PC-3 (cell line): Measurements from ENCODE around the gene HOXD1. TPM values are rescaled to one million over a fixed set of nuclear protein-coding genes. Genes with fewer than 3 reads are reported as not detected.

Experiments used
- ATAC-seq: fragments of 200-7000 bp; cut with Tn5 transposase; 2 replicates; pipeline ENCODE4 v1.9.1; 2020; ENCODE audit warnings: mild to moderate bottlenecking, moderate library complexity
- BruUV-seq: library from RNA; stranded (reverse); fragments of 400-500 nt; replicated peaks from 2 replicates; lab custom pipeline; 2021; lab: Mats Ljungman, UMichigan
- CTCF ChIA-PET: fragments of 300-600 bp; sonication (Branson Sonifier 250); formaldehyde crosslinking; loops from one replicate; lab custom pipeline; 2022; ENCODE audit warnings: antibody characterized with exemption; lab: Charles Lee
- POLR2A ChIA-PET: fragments of 300-600 bp; sonication (Branson Sonifier 250); formaldehyde crosslinking; loops from one replicate; lab custom pipeline; 2022; ENCODE audit warnings: antibody characterized with exemption; ENCODE audit not compliant: unreplicated experiment; lab: Charles Lee
- DNase-seq: peaks from one replicate; pipeline ENCODE4 v3.0.0-alpha.2; 2015
- H2AFZ ChIP-seq: fragments of 300-600 bp; sonication (generic); 2 replicates; pipeline ENCODE4 v1.6.0; 2016; ENCODE audit warnings: antibody characterized with exemption, low read length
- H3F3A ChIP-seq: fragments of 300-600 bp; sonication (generic); one replicate; pipeline ENCODE4 v1.6.0; 2017; ENCODE audit warnings: antibody characterized with exemption, low read length, control low read depth, mild to moderate bottlenecking; ENCODE audit not compliant: unreplicated experiment
- H3K27ac ChIP-seq: fragments of 300-600 bp; sonication (generic); 2 replicates; pipeline ENCODE4 v1.5.1; 2016; ENCODE audit warnings: mild to moderate bottlenecking, low read length
- H3K27me3 ChIP-seq: fragments of 300-600 bp; sonication (generic); 2 replicates; pipeline ENCODE4 v1.6.1; 2016; ENCODE audit warnings: low read length, mixed read lengths
- H3K36me3 ChIP-seq: fragments of 300-600 bp; sonication (generic); 2 replicates; pipeline ENCODE4 v1.6.1; 2016; ENCODE audit warnings: low read depth, mixed run types, low read length, mixed read lengths
- H3K4me1 ChIP-seq: fragments of 300-600 bp; sonication (generic); 2 replicates; pipeline ENCODE4 v1.5.1; 2016; ENCODE audit warnings: low read length; ENCODE audit not compliant: insufficient read depth
- H3K4me2 ChIP-seq: fragments of 300-600 bp; sonication (generic); 2 replicates; pipeline ENCODE4 v1.6.0; 2016; ENCODE audit warnings: low read length
- H3K4me3 ChIP-seq: fragments of 300-600 bp; sonication (generic); 2 replicates; pipeline ENCODE4 v1.5.1; 2016; ENCODE audit warnings: mild to moderate bottlenecking, low read length, mixed read lengths
- H3K79me2 ChIP-seq: fragments of 300-600 bp; sonication (generic); 2 replicates; pipeline ENCODE4 v1.6.1; 2017; ENCODE audit warnings: low read length, mixed read lengths
- H3K9ac ChIP-seq: fragments of 300-600 bp; sonication (generic); 2 replicates; pipeline ENCODE4 v1.6.0; 2016; ENCODE audit warnings: mild to moderate bottlenecking, low read length
- H3K9me2 ChIP-seq: fragments of 300-600 bp; sonication (generic); replicated peaks from 2 replicates; pipeline ENCODE4 v1.6.1; 2016; ENCODE audit warnings: mixed run types, low read length, mixed read lengths
- H3K9me3 ChIP-seq: fragments of 300-600 bp; sonication (generic); 2 replicates; pipeline ENCODE4 v1.6.1; 2016; ENCODE audit warnings: low read length, mixed read lengths
- H4K20me1 ChIP-seq: fragments of 300-600 bp; sonication (generic); 2 replicates; pipeline ENCODE4 v1.6.1; 2016; ENCODE audit warnings: low read length, mixed read lengths
- EZH2 ChIP-seq: fragments of 300-600 bp; sonication (generic); IDR thresholded peaks from one replicate; pipeline ENCODE4 v1.6.1; 2017; ENCODE audit warnings: antibody characterized with exemption, mild to moderate bottlenecking, low read length; ENCODE audit not compliant: unreplicated experiment
- EZH2phosphoT487 ChIP-seq: fragments of 300-600 bp; sonication (generic); IDR thresholded peaks from 2 replicates; pipeline ENCODE4 v1.6.1; 2018; ENCODE audit warnings: mild to moderate bottlenecking, antibody characterized with exemption, low read length, borderline replicate concordance
- intact Hi-C: fragments of 100-400 bp; cut with micrococcal nuclease; formaldehyde crosslinking; loops from 2 replicates; pipeline ENCODE4 v1.9.0; 2023
- total RNA-seq: library from RNA; depleted of rRNA; stranded (reverse); fragments of >200 nt; gene quantifications from 2 replicates; pipeline ENCODE4 v1.2.3, GENCODE V29; 2014
- TF ChIP-seq, protein P1 (sequence below): fragments of 300-600 bp; sonication (generic); conservative IDR thresholded peaks from 2 replicates; pipeline ENCODE4 v1.5.1; 2017; ENCODE audit warnings: antibody characterized with exemption, low read depth, mild to moderate bottlenecking, low read length

Gene HOXD1
- total RNA-seq, 1 experiment from 2014 or later, result not detected

DNA sequence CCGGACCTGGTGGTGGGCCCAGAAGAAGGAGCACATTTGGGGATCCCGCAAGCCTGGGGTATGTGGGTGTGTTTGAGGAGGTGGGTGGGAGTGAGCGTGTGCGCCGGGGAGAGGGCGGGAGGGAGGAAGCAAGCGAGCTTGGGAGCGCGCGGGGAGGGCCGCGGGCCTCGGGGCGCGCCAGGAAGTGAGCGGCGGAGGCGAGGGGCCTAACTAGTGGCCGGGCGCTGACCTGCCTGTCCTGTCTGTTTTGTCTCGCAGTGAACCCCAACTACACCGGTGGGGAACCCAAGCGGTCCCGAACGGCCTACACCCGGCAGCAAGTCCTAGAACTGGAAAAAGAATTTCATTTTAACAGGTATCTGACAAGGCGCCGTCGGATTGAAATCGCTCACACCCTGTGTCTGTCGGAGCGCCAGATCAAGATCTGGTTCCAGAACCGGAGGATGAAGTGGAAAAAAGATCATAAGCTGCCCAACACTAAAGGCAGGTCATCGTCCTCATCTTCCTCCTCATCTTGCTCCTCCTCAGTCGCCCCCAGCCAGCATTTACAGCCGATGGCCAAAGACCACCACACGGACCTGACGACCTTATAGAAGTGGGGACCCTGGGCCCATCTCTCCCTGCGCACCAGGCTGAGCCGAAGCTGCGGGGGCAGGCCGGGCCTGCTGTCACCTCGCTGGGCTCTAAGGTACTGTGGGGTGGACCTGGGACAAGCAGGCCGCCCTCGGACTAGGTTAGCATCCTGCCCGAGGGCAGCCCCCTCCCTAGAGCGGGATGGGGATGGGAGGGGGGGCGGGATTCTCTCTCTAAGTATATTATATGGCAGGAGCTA, 35.9 kb upstream of the HOXD1 start:
- Histone ChIP-seq H2AFZ (no peak overlapping the region), H3K36me3 (no peaks in the 10 kb centered on the region), H3K79me2 (no peaks in the 10 kb centered on the region), H3K27ac (no peak overlapping the region), H3K9me3 (no peaks in the 10 kb centered on the region), H3K4me2 (no peak overlapping the region), H3K9ac (no peak overlapping the region), H3F3A (no peaks in the 10 kb centered on the region), H3K4me3 (no peak overlapping the region), H4K20me1 (no peaks in the 10 kb centered on the region), H3K4me1 (no peaks in the 10 kb centered on the region), H3K27me3 (no peaks in the 10 kb centered on the region), H3K9me2 (no peaks in the 10 kb centered on the region)
- no TSS peak for BruUV-seq
- intact Hi-C loops, result no loop called here
- TF ChIP-seq, protein P1, sequence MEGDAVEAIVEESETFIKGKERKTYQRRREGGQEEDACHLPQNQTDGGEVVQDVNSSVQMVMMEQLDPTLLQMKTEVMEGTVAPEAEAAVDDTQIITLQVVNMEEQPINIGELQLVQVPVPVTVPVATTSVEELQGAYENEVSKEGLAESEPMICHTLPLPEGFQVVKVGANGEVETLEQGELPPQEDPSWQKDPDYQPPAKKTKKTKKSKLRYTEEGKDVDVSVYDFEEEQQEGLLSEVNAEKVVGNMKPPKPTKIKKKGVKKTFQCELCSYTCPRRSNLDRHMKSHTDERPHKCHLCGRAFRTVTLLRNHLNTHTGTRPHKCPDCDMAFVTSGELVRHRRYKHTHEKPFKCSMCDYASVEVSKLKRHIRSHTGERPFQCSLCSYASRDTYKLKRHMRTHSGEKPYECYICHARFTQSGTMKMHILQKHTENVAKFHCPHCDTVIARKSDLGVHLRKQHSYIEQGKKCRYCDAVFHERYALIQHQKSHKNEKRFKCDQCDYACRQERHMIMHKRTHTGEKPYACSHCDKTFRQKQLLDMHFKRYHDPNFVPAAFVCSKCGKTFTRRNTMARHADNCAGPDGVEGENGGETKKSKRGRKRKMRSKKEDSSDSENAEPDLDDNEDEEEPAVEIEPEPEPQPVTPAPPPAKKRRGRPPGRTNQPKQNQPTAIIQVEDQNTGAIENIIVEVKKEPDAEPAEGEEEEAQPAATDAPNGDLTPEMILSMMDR, result no peak
- TF ChIP-seq EZH2, result no peak
- TF ChIP-seq EZH2phosphoT487, result no peak
- ChIA-PET CTCF (no interaction called here), POLR2A (no interaction called here)
- DNase-seq (no peak), ATAC-seq (no peak)

DNA sequence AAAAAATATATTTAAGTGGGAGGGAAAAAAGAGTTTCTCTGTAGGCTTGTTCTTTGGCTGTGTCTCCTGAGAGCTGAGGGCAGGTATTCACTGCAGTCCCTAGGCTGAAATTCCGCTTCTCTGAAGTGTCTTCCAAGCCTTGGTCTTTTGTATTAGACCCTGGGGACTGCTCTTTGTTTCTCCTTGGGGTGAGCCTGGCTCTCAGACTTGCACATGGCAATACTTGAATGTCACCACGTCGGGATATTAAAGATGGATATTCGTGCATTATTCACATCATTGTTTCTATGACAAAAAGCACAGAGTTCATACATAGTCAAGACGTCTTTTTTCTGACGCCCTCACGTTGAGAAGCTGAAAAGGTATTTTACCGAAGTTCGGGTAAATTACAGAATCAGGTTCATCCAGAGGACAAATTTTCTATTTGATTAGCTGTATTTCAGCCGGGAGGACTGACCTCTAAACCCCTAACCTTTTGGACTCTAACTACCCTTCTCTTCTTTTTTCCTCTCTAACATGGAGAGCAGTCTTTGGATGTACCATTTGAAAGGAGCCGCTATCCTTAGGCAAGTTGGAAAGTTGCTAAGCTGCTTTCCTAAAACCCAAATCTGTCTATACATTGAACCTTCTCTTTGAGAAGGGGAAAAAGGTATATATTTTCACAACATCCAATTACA, 33.8 kb upstream of the HOXD1 start:
- no peaks in the 10 kb centered on the region for H3K79me2 ChIP-seq
- no peak overlapping the region for H3K4me2 ChIP-seq
- POLR2A ChIA-PET, result no interaction called here
- no peak overlapping the region for H2AFZ ChIP-seq
- H3K36me3 ChIP-seq, result no peaks in the 10 kb centered on the region
- no peaks in the 10 kb centered on the region for H3K9me2 ChIP-seq
- DNase-seq (no peak), ATAC-seq (no peak)
- CTCF ChIA-PET, result interaction anchor here (0.7 kb wide), 2 partner anchors 8 to 499 kb away, joined by 4 read pairs; no protein-coding TSS in a partner anchor
- H3K27me3 ChIP-seq, result no peaks in the 10 kb centered on the region
- H4K20me1 ChIP-seq, result no peaks in the 10 kb centered on the region
- H3K4me1 ChIP-seq, result no peaks in the 10 kb centered on the region
- no peaks in the 10 kb centered on the region for H3K9me3 ChIP-seq
- TF ChIP-seq, protein P1, result no peak
- no peak for TF ChIP-seq EZH2phosphoT487
- intact Hi-C loops, result no loop called here
- H3K9ac ChIP-seq, result no peak overlapping the region
- H3F3A ChIP-seq, result no peaks in the 10 kb centered on the region
- no peak overlapping the region for H3K4me3 ChIP-seq
- H3K27ac ChIP-seq, result no peak overlapping the region
- no TSS peak for BruUV-seq
